WTC11 (cell line): ENCODE measurements around the gene LRP11.

Source experiments
- ATF3 ChIP-seq: sonication (generic); formaldehyde crosslinking; conservative IDR thresholded peaks from 2 replicates; pipeline ENCODE4 v1.8.1; 2022; ENCODE audit warnings: mild to moderate bottlenecking, missing genetic modification reagents
- CTCF ChIP-seq: fragments of 200-600 bp; IDR thresholded peaks from 2 replicates; pipeline ENCODE4 v1.8.0; 2022; ENCODE audit warnings: antibody characterized with exemption
- JUN ChIP-seq: sonication (generic); formaldehyde crosslinking; IDR thresholded peaks from 2 replicates; pipeline ENCODE4 v1.8.0; 2023; ENCODE audit warnings: mild to moderate bottlenecking, missing genetic modification reagents
- USF1 ChIP-seq: sonication (generic); formaldehyde crosslinking; IDR thresholded peaks from 2 replicates; pipeline ENCODE4 v1.8.0; 2022; ENCODE audit warnings: mild to moderate bottlenecking, missing genetic modification reagents

GRCh38 chr6:149809798-149810197 lies 54.4 kb downstream of the LRP11 start:
- TF ChIP-seq USF1 (CRISPR knock-in tag) (no peak), CTCF (no peak), JUN (CRISPR knock-in tag) (no peak), ATF3 (no peak)
